Naive thymus-derived CD4-positive, alpha-beta T cell (primary cell): Measurements from ENCODE around the gene ITIH4. TPM values are rescaled to one million over a fixed set of nuclear protein-coding genes. Genes with fewer than 3 reads are reported as not detected.

Experiments
- ATAC-seq: fragments of 150-1000 bp; cut with Tn5 transposase; 2 replicates; pipeline ENCODE4 v1.10.0; 2021; ENCODE audit warnings: mild to moderate bottlenecking, moderate library complexity
- CTCF ChIA-PET: fragments of 350-600 bp; sonication (Branson Sonifier 250); formaldehyde crosslinking; loops from one replicate; lab custom pipeline; 2021; ENCODE audit warnings: antibody characterized with exemption; lab: Charles Lee
- POLR2A ChIA-PET: fragments of 350-600 bp; sonication (Branson Sonifier 250); formaldehyde crosslinking; loops from one replicate; lab custom pipeline; 2021; ENCODE audit warnings: antibody characterized with exemption, inconsistent platforms; lab: Charles Lee
- DNase-seq, 9 donors: peaks; one replicate each; pipeline versions ENCODE4 v3.0.0 to v3.0.0-alpha.2; 2020 to 2022; ENCODE audit warnings: mixed read lengths in 1 of 9
- H3K27ac ChIP-seq: one replicate; pipeline ENCODE4 v1.7.0; 2013; ENCODE audit warnings: mild to moderate bottlenecking, low read depth, low read length, moderate library complexity
- H3K27me3 ChIP-seq, 2 donors: one replicate each; pipeline ENCODE4 v1.7.0; 2013; ENCODE audit warnings: low read length in 2 of 2, mild to moderate bottlenecking in 2 of 2, moderate library complexity in 2 of 2; ENCODE audit not compliant: control insufficient read depth in 2 of 2, insufficient read depth in 2 of 2
- H3K36me3 ChIP-seq, 3 experiments: 1 replicate in 2 of 3; 2 replicates in 1 of 3; pipeline ENCODE4 v1.7.0; 2013; ENCODE audit warnings: low read length in 3 of 3, mild to moderate bottlenecking in 3 of 3, moderate library complexity in 1 of 3; ENCODE audit not compliant: insufficient read depth in 3 of 3, control insufficient read depth in 2 of 3
- H3K4me1 ChIP-seq, 2 donors: one replicate each; pipeline ENCODE4 v1.7.0; 2013; ENCODE audit warnings: low read length in 2 of 2, mild to moderate bottlenecking in 2 of 2, moderate library complexity in 1 of 2; ENCODE audit not compliant: control insufficient read depth in 2 of 2, insufficient read depth in 2 of 2
- H3K4me3 ChIP-seq: 2 replicates; pipeline ENCODE4 v1.7.0; 2013; ENCODE audit warnings: mild to moderate bottlenecking, low read length
- H3K9me3 ChIP-seq, 3 experiments: 1 replicate in 2 of 3; 2 replicates in 1 of 3; pipeline ENCODE4 v1.7.0; 2013; ENCODE audit warnings: low read length in 3 of 3; ENCODE audit not compliant: control insufficient read depth in 2 of 3
- H3K27ac Mint-ChIP-seq, 9 donors: one replicate each; pipeline ENCODE4 v1.8.0; 2020 to 2022; ENCODE audit warnings: mixed read lengths in 9 of 9, mild to moderate bottlenecking in 8 of 9, moderate library complexity in 5 of 9, inconsistent platforms in 2 of 9
- H3K27me3 Mint-ChIP-seq, 5 donors: one replicate each; pipeline ENCODE4 v1.8.0; 2021 to 2022; ENCODE audit warnings: mixed read lengths in 5 of 5, mild to moderate bottlenecking in 1 of 5
- H3K36me3 Mint-ChIP-seq, 5 donors: one replicate each; pipeline ENCODE4 v1.8.0; 2020 to 2022; ENCODE audit warnings: mixed read lengths in 5 of 5, mild to moderate bottlenecking in 3 of 5, inconsistent platforms in 1 of 5
- H3K4me1 Mint-ChIP-seq, 7 donors: one replicate each; pipeline ENCODE4 v1.8.0; 2020 to 2022; ENCODE audit warnings: mixed read lengths in 7 of 7, mild to moderate bottlenecking in 3 of 7, inconsistent platforms in 1 of 7
- H3K4me3 Mint-ChIP-seq, 10 donors: one replicate each; pipeline ENCODE4 v1.8.0; 2020 to 2022; ENCODE audit warnings: mild to moderate bottlenecking in 10 of 10, mixed read lengths in 10 of 10, moderate library complexity in 6 of 10, inconsistent platforms in 2 of 10
- H3K9me3 Mint-ChIP-seq, 11 donors: one replicate each; pipeline ENCODE4 v1.8.0; 2020 to 2022; ENCODE audit warnings: mixed read lengths in 11 of 11, mild to moderate bottlenecking in 4 of 11, inconsistent platforms in 1 of 11, moderate library complexity in 1 of 11
- intact Hi-C, 2 donors: fragments of 100-400 bp; cut with micrococcal nuclease; formaldehyde crosslinking; loops; one replicate each; pipeline ENCODE4 v1.15.1; 2023
- polyA plus RNA-seq, 2 donors: library from polyadenylated mRNA; unstranded; fragments of 300-500 nt; fragmentation: Illumina TruSeq; gene quantifications; one replicate each; pipeline ENCODE4 v1.2.3, GENCODE V29; 2021
- total RNA-seq, 6 experiments: library from RNA in 5 of 6; stranded (reverse) in 5 of 6; gene quantifications; 1 replicate in 5 of 6; 2 replicates in 1 of 6; pipeline ENCODE4 v1.2.3 and lab custom pipeline; 2021 to 2026

ITIH4 gene
- total and polyA plus RNA-seq, 7 experiments from 2014 or later: 0.08 to 37.6 (median 32.3) TPM

DNA sequence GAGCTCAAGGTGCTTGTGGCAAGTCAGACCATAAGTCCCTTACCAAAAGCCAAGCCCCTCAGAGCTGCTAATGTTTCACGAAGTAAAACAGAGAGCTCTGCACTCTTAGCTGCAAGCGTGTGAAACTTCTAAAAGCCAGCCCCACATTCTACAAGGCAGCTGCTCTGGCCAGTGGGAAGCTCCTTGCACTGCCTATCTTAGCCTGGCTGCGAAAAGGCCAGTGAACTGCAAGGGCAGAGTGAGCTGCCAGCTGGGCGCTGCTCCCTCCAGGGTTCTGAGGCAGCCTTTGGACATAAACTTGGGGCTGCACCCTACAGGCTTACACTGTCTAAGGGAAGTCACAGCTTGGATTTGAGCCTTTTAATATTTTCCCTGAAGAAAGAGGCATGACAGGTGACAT lies 6.5 kb upstream of the ITIH4 start:
- Histone ChIP-seq H3K9me3 (no peaks in the 10 kb centered on the region), H3K27me3 (no peaks in the 10 kb centered on the region), H3K36me3 (peaks cover 0 to 40% (median 0%) of the 10 kb centered on the region in 3 experiments), H3K4me1 (peaks cover 12 to 22% of the 10 kb centered on the region in 2 donors), H3K4me3 (no peak overlapping the region), H3K27ac (no peak overlapping the region)
- intact Hi-C loops: no loop called here
- peaks cover 4 to 28% (median 6%) of the 10 kb centered on the region in 5 donors for H3K36me3 Mint-ChIP-seq
- H3K4me3 Mint-ChIP-seq: no peak overlapping the region
- POLR2A ChIA-PET: no interaction called here
- H3K9me3 Mint-ChIP-seq: no peaks in the 10 kb centered on the region
- peak overlapping the region in 1 of 9 donors; percentile 43 for H3K27ac Mint-ChIP-seq
- no peaks in the 10 kb centered on the region for H3K27me3 Mint-ChIP-seq
- DNase-seq: no peak
- CTCF ChIA-PET: interaction anchor here (0.7 kb wide), 1 partner anchor 11 kb away, joined by 4 read pairs; no protein-coding TSS in a partner anchor
- peaks cover 12 to 36% (median 25%) of the 10 kb centered on the region in 7 donors for H3K4me1 Mint-ChIP-seq
- ATAC-seq: no peak

GRCh38 chr3:52836471-52836845 lies 6.0 kb upstream of the ITIH4 start:
- no peaks in the 10 kb centered on the region for H3K27me3 ChIP-seq
- H3K9me3 ChIP-seq: no peaks in the 10 kb centered on the region
- H3K27ac ChIP-seq: no peak overlapping the region
- ChIA-PET CTCF (no interaction called here), POLR2A (no interaction called here)
- peaks cover 0 to 35% (median 0%) of the 10 kb centered on the region in 3 experiments for H3K36me3 ChIP-seq
- no peaks in the 10 kb centered on the region for H3K27me3 Mint-ChIP-seq
- intact Hi-C loops: no loop called here
- peaks cover 12 to 33% (median 24%) of the 10 kb centered on the region in 7 donors for H3K4me1 Mint-ChIP-seq
- no peaks in the 10 kb centered on the region for H3K9me3 Mint-ChIP-seq
- H3K27ac Mint-ChIP-seq: no peak overlapping the region
- peaks cover 12 to 22% of the 10 kb centered on the region in 2 donors for H3K4me1 ChIP-seq
- no peak overlapping the region for H3K4me3 Mint-ChIP-seq
- ATAC-seq: no peak
- no peak overlapping the region for H3K4me3 ChIP-seq
- DNase-seq: no peak
- peaks cover 1 to 22% (median 4%) of the 10 kb centered on the region in 5 donors for H3K36me3 Mint-ChIP-seq

GRCh38 chr3:52835766-52836470 lies 5.4 kb upstream of the ITIH4 start:
- peaks cover 12 to 33% (median 24%) of the 10 kb centered on the region in 7 donors for H3K4me1 Mint-ChIP-seq
- Histone ChIP-seq H3K4me1 (peaks cover 12 to 22% of the 10 kb centered on the region in 2 donors), H3K9me3 (no peaks in the 10 kb centered on the region), H3K27ac (no peak overlapping the region), H3K27me3 (no peaks in the 10 kb centered on the region), H3K4me3 (no peak overlapping the region), H3K36me3 (peaks cover 0 to 30% (median 0%) of the 10 kb centered on the region in 3 experiments)
- no peak for DNase-seq
- H3K36me3 Mint-ChIP-seq: peaks cover 0 to 18% (median 4%) of the 10 kb centered on the region in 5 donors
- no peaks in the 10 kb centered on the region for H3K9me3 Mint-ChIP-seq
- no peak overlapping the region for H3K27ac Mint-ChIP-seq
- POLR2A ChIA-PET: no interaction called here
- ATAC-seq: no peak
- no peak overlapping the region for H3K4me3 Mint-ChIP-seq
- intact Hi-C loops: no loop called here
- CTCF ChIA-PET: interaction anchor here (0.7 kb wide), 1 partner anchor 135 kb away, joined by 3 read pairs; no protein-coding TSS in a partner anchor
- H3K27me3 Mint-ChIP-seq: no peaks in the 10 kb centered on the region

DNA sequence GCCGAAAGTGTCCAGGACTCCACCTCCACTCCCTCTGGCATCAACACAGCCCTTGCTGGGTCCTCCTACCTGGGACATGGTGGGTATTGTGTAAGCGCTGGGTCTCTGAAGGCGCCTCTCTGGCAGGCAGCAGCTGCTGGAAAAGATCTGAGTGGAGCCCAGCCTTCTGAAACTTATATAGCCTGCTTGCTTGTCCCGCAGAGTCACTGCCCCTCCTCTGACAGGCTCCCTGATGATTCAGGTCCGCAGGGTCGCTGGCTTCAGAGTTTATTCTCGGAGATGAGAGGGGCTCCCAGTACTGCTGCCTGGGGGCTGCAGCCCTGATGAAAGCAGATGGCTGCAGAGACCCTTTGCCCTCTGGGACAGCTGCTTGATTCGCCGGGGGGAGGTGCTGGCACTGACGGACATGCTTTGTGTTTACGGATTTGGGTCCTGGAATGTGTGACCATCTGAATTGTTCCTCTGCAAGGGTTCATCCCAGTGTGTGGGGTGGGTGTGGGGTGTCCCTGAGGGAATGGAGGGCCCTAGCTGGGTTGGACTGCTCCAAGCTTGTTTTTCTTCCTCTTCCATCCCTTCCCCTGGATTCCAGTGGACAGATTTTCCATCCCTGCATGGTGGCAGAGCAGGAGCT lies 4.5 kb upstream of the ITIH4 start, which contains the start of gene MUSTN1:
TSS of gene MUSTN1 (minus strand) at position 149 of the 631 bp plus-strand sequence. CDS start at position 78, 71 bp downstream.
- Mint-ChIP-seq H3K9me3 (no peaks in the 10 kb centered on the region), H3K4me3 (no peak within 1 kb of the TSS), H3K36me3 (peaks cover 0 to 11% (median 3%) of the 10 kb centered on the region in 5 donors), H3K27me3 (no peaks in the 10 kb centered on the region), H3K27ac (no peak within 1 kb of the TSS), H3K4me1 (peaks cover 9 to 30% (median 24%) of the 10 kb centered on the region in 7 donors)
- Histone ChIP-seq H3K4me1 (peaks cover 12 to 22% of the 10 kb centered on the region in 2 donors), H3K27me3 (no peaks in the 10 kb centered on the region), H3K27ac (no peak within 1 kb of the TSS), H3K9me3 (no peaks in the 10 kb centered on the region), H3K36me3 (peaks cover 0 to 21% (median 0%) of the 10 kb centered on the region in 3 experiments), H3K4me3 (no peak within 1 kb of the TSS)
- DNase-seq (no peak), ATAC-seq (no peak)
- CTCF ChIA-PET: interaction anchor here (0.7 kb wide), 1 partner anchor 136 kb away, joined by 3 read pairs; no protein-coding TSS in a partner anchor
- intact Hi-C loops: no loop called here
- POLR2A ChIA-PET: no interaction called here

- POLR2A ChIA-PET: no interaction called here
- no peaks in the 10 kb centered on the region for H3K27me3 Mint-ChIP-seq
- peaks cover 7 to 14% (median 10%) of the 10 kb centered on the region in 7 donors for H3K4me1 Mint-ChIP-seq
- H3K27ac Mint-ChIP-seq: no peak overlapping the region
- no peak for DNase-seq
- ATAC-seq: no peak
- Histone ChIP-seq H3K27ac (no peak overlapping the region), H3K4me1 (peaks cover 0 to 9% of the 10 kb centered on the region in 2 donors), H3K36me3 (peaks cover 0 to 19% (median 0%) of the 10 kb centered on the region in 3 experiments), H3K9me3 (no peaks in the 10 kb centered on the region), H3K4me3 (no peak overlapping the region), H3K27me3 (no peaks in the 10 kb centered on the region)
- peaks cover 0 to 10% (median 3%) of the 10 kb centered on the region in 5 donors for H3K36me3 Mint-ChIP-seq
- intact Hi-C loops: no loop called here
- no peaks in the 10 kb centered on the region for H3K9me3 Mint-ChIP-seq
- CTCF ChIA-PET: no interaction called here
- H3K4me3 Mint-ChIP-seq: no peak overlapping the region
These were observed 2.7 kb upstream of the ITIH4 start for GRCh38 chr3:52833202-52833601.

- DNase-seq: no peak
- H3K36me3 Mint-ChIP-seq: peaks cover 0 to 10% (median 0%) of the 10 kb centered on the region in 5 donors
- ChIA-PET CTCF (no interaction called here), POLR2A (no interaction called here)
- H3K4me3 ChIP-seq: no peak overlapping the region
- H3K9me3 Mint-ChIP-seq: no peaks in the 10 kb centered on the region
- H3K27ac Mint-ChIP-seq: no peak overlapping the region
- H3K4me3 Mint-ChIP-seq: no peak overlapping the region
- H3K27ac ChIP-seq: no peak overlapping the region
- peaks cover 0 to 5% (median 0%) of the 10 kb centered on the region in 7 donors for H3K4me1 Mint-ChIP-seq
- no peaks in the 10 kb centered on the region for H3K4me1 ChIP-seq
- peaks cover 0 to 19% (median 0%) of the 10 kb centered on the region in 3 experiments for H3K36me3 ChIP-seq
- no peaks in the 10 kb centered on the region for H3K9me3 ChIP-seq
- intact Hi-C loops: no loop called here
- no peaks in the 10 kb centered on the region for H3K27me3 ChIP-seq
- no peak for ATAC-seq
- no peaks in the 10 kb centered on the region for H3K27me3 Mint-ChIP-seq
These were observed 1.2 kb upstream of the ITIH4 start for GRCh38 chr3:52831500-52832301.
